Fibroblast of upper back skin (primary cell): ENCODE data around the gene ACTL6B.
"Not testable (repeated sequence)": the region's sequence is repeated elsewhere in the genome, so short reads cannot be mapped to it uniquely, and the experiment has no call there.

Experiments used
- DNase-seq: peaks from one replicate; pipeline ENCODE4 v3.0.0-alpha.2; 2013

The ACTL6B gene

DNA sequence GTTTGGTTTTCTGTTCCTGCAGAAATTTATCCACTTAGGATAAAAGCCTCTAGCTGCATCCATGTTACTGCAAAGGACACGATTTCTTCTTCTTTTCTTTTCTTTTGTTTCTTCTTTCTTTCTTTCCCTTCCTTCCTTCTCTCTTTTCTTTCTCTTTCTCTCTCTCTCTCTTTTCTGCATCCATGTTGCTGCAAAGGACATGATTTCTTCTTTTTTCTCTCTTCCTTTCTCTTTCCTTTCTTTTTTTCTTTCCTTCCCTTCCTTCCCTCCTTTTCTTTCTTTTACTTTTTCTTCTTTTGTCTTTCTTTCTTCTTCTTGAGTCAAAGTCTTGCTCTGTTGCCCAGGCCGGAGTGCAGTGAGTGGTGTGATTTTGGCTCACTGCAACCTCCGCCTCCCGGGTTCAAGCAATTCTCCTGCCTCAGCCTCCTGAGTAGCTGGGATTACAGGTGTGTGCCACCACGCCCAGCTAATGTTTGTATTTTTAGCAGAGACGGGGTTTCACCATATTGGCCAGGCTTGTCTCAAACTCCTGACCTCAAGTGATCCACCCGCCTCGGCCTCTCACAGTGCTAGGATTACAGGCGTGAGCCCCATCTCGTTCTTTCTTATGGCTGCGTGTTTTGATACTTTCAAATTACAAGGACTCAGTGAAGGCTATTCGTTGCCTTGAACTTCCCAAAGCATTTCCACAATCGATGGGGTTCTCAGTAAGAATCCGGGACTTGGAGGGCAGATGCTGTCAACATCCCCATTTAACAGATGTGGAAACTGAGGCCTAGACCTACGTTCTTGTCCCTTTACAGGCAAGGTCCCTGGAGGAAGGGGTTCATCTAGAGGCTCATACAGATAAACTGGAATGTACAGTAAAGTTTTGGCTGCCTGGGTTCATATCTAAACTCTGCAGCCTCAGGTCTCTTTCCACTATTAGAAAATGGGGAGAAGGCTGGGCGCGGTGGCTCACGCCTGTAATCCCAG lies 15.4 kb upstream of the ACTL6B start:
- no peak for DNase-seq

DNA sequence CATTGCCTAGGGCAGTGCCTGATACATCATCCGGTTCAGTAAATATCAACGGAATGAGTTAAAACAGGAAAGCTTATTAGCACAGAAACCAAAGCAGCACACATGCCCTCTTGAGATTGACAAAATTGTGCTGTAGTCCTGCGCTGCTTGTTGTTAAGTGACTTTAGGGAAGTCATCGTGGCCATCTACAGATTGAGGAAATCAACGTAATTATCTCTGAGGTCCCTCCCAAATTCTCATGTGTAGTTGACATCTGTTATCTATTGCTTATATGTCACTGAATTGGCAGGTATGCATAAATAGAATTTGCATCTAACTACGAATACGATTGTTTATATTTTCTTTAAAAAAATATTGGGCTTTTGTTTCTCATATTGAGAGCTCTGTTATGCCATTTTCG lies 13.8 kb upstream of the ACTL6B start:
- DNase-seq, result no peak

GRCh38 chr7:100669106-100669505 lies 12.9 kb upstream of the ACTL6B start:
- DNase-seq, result not testable (repeated sequence)

- no peak for DNase-seq
Measured at GRCh38 chr7:100668069-100668449, 11.8 kb upstream of the ACTL6B start.

GRCh38 chr7:100667331-100668068 lies 11.3 kb upstream of the ACTL6B start:
- no peak for DNase-seq

DNA sequence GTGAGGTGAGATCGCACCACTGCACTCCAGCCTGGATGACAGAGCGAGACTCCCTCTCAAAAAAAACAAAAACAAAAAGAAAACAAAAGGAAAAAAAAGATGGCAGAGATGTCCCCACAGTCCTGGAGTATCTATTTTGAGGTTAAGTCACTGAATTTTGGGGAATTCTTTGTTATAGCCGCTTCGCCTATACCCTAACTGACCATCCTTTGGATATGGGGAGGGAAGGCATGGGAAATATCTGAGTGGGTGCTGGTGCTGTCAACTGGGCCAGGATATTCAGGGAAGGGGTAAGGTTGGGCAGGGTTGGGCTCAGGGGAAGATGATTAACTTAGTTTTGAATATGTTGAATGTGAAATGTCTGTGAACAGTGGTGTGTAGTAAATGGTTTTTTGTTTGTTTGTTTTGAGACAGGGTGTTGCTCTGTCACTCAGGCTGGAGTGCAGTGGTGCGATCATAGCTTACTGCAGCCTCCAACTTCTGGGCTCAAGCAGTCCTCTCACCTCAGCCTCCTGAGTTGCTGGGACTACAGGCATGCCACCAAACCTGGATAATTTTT lies 9.0 kb upstream of the ACTL6B start:
- DNase-seq, result no peak

DNA sequence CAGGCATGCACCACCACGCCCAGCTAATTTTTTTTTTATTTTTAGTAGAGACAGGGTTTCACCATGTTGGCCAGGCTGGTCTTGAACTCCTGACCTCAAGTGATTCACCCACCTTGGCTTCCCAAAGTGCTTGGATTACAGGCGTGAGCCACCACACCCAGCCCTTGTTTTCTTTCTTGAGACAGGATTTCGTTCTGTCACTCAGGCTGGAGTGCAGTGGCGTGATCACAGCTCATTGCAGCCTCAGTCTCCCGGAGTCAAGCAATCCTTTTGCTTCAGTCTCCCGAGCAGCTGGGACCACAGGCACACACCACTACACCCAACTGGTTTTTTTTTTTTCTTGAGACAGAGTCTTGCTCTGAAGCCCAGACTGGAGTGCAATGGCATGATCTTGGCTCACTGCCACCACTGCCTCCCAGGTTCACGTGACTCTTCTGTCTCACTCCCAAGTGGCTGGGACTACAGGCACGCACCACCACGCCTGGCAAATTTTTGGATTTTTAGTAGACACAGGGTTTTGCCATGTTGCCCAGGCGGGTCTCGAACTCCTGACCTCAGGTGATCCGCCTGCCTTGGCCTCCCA lies 6.0 kb upstream of the ACTL6B start:
- DNase-seq, result not testable (repeated sequence)

- no peak for DNase-seq
Measured at GRCh38 chr7:100654908-100655831, 1.1 kb downstream of the ACTL6B start.

DNA sequence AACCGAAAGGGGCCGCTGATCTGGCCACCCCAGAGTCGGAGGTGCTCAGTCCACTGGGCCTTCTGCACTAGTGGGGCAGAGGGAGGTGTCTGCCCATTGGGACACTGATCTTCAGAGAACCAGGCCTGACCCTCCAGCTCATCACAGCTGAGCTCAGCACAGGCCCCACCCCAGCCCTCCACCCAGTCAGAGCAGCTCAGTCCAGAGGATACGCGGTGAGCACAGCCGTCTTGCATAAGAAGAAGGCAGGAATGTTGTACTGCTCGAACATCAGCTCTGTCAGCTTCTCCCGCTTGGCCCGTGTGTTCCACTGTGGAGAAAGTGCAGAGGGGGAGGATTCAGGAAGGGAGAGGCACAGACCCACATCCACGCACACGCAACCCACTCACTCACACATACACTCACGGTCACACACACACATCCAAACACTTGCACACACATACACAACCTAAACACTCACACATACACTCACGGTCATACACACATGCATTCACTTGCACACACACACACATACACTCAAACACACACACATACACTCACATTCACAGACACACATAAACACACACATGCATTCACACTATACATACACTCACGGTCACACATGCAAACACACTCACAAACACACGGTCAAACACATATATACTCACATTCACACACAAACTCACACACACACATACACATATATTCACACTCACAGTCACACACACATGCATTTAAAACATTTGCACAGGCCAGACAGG lies 6.3 kb downstream of the ACTL6B start:
- no peak for DNase-seq

GRCh38 chr7:100642534-100642907 lies 13.7 kb downstream of the ACTL6B start:
- no peak for DNase-seq

DNA sequence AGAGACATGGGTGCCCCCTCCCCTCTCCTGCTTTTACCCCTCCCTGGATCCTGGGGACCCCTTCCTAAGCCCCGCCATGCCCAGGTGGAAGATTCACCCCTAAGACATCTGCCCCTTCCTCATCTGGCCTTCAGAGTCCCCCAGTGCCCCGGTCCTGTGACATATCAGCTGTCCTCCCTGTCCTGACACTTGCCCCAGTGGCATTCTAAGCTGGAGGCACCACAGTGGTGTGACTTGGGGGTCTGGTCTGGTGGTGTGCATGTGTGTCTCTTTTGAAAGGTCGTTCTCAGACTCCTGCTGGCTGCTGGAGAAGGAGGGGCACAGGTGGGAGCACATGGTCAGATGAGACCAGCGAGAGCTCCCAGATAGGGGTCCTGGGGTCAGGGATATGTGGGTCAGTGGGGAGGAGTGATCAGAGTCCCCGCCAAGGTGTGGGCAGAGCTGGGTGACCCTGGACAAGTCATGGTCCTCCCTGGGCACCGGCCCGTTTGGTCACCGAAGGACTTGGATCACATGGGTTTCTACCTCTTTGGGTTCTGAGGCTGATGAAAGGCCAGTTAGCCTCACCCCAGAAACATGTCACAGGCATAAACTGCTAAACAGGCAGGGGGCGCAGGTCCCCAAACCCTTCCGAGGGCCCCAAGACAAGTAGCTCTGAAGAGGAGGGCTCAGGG lies 14.3 kb downstream of the ACTL6B start:
- no peak for DNase-seq

GRCh38 chr7:100641463-100641859 lies 14.8 kb downstream of the ACTL6B start, which contains the start of gene TFR2:
Gene TFR2 (minus strand): TSS chr7:100641552. CDS start chr7:100641509, 43 bp downstream.
- no peak for DNase-seq

DNA sequence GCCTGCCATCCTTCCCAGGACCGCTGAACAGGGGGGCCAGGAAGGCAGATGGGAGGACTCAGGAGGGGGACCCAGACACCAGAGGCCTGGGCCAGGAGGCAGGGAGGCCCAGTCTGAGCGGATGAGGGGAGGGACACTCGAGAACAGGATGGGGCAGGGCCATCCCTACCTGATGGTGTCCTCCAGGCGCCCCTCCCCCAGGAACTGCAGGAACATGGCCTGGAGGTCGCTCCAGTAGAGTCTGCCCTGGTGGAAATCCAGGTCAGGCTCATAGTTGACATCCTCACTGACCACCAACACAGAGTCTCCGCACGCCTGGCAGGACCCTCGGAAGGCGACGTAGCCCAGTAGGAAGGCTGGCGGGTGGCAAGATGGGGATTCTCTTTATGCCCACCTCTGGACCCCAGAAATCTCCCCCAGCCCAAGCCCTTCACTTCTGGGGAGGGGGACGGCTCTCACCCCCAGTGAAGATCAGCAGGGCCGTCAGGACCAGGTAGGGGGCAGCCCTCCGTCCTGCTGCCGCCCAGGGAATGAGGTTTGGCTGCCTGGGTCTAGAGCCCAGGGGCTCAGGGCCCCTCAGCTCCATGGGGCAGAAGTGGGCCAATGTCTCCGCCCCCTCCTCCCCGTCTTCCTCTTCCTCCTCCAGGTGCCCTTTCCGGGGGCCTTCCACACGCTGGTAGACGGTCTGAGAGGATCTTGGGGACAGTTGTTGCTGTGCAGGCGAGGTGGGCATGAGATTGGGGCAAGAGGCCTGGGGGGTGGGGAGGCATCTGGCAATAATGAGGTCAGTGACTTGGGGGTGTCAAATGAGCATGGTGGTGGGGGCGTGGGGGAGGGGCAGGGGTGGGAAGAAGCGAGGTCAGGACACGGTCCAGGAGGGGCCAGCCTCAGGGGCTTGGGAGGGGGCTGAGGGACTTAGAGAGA lies 15.5 kb downstream of the ACTL6B start:
- no peak for DNase-seq

DNA sequence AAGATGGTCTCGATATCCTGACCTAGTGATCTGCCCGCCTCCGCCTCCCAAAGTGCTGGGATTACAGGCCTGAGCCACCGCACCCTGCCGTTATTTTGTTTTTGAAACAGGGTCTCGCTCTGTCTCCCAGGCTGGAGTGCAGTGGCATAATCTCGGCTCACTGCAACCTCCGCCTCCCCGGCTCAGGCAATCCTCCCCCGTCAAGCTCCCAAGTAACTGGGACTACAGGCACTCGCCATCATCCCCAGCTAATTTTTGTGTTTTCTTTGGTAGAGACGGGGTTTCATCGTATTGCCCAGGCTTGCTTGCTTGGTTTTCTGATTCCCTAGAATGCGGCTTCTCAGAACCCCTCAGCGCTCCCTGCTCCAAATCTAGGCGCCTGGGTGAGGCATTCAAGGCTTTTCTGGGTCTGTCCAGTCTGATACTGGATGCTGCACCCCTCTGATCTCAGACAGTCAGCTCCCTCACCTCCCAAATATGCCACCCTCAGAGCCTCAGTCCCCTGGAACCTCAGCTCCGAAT lies 16.2 kb downstream of the ACTL6B start:
- no peak for DNase-seq

DNA sequence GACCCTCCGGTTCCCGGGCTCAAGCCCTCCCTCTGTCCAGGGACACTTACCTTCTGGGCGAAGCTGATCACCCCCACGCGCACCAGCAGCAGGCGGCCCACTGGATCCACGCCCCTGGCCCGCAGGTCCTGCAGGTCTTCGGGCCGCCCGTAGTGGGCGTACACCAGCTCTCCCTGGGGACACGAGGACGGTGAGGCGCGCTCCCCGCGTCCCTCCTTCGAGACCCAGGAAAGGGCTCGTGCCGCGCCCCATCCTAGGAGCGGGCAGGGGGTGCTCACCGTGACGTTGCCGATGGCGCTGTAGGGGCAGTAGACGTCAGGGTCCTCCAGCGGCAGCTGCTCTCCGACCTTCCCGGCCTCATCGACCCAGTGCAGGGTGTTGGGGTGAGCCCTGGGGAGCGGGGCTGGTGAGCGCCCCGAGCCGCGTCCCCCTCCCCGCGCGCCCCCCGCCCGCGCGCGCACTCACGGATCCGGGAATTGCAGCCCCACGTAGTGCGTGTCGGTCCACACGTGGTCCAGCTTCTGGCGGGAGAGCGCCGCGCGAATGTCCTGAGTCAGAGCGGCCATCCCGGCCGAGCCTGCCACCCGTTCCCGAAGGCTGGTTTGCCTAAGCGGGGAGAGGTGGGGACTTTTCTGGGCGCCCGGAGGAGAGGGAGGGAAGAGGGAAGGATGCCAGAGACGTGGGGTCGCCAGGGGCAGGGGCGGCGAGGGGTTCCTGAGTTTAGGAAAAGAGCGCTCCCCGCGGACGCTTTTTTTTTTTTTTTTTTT lies 23.1 kb downstream of the ACTL6B start:
- peak; percentile 18 for DNase-seq

GRCh38 chr7:100630066-100630465 lies 26.2 kb downstream of the ACTL6B start:
- no peak for DNase-seq

- no peak for DNase-seq
Measured at GRCh38 chr7:100629117-100629716, 27.0 kb downstream of the ACTL6B start.

DNA sequence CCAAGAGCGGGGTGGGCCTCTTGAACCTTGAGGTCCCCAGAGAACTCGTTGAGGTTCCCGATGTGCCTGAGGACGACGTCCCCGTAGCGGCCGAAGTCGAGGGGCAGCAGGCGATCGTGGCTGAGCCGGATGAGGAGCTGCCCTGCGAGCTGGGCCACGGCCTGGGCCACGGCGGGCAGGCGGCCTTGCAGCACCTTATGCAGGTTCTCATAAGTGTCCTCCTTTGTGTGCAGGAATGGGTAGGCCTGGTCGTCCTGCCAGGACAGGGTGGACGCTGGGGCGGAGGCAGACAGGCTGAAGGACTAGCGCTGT lies 29.1 kb downstream of the ACTL6B start:
- DNase-seq, result no peak
